Body of pancreas (tissue), 4 donors: ENCODE measurements around the gene MYRIP.

ENCODE experiments used
- POLR2A ChIP-seq, 3 donors: fragments of 450-650 bp; IDR thresholded peaks; one replicate each; pipeline ENCODE4 v1.6.1; 2016; ENCODE audit warnings: antibody characterized with exemption in 3 of 3, mild to moderate bottlenecking in 2 of 3
- TF ChIP-seq, protein P1 (sequence below), 7 experiments: fragments of 450-650 bp in 4 of 7; fragments of 200-600 bp in 3 of 7; sonication (generic) in 3 of 7; IDR thresholded peaks; one replicate each; pipeline ENCODE4 v1.5.1; 2016 to 2019; ENCODE audit warnings: antibody characterized with exemption in 7 of 7

- TF ChIP-seq, protein P1, sequence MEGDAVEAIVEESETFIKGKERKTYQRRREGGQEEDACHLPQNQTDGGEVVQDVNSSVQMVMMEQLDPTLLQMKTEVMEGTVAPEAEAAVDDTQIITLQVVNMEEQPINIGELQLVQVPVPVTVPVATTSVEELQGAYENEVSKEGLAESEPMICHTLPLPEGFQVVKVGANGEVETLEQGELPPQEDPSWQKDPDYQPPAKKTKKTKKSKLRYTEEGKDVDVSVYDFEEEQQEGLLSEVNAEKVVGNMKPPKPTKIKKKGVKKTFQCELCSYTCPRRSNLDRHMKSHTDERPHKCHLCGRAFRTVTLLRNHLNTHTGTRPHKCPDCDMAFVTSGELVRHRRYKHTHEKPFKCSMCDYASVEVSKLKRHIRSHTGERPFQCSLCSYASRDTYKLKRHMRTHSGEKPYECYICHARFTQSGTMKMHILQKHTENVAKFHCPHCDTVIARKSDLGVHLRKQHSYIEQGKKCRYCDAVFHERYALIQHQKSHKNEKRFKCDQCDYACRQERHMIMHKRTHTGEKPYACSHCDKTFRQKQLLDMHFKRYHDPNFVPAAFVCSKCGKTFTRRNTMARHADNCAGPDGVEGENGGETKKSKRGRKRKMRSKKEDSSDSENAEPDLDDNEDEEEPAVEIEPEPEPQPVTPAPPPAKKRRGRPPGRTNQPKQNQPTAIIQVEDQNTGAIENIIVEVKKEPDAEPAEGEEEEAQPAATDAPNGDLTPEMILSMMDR (IDR thresholded peaks at IDR 0.05): no peak
- no peak for TF ChIP-seq POLR2A (IDR thresholded peaks at IDR 0.05)
Observed at GRCh38 chr3:40079847-40080240, 270.4 kb downstream of the MYRIP start.
